ENCODE measurements around the gene NFATC1.

Gene NFATC1

DNA sequence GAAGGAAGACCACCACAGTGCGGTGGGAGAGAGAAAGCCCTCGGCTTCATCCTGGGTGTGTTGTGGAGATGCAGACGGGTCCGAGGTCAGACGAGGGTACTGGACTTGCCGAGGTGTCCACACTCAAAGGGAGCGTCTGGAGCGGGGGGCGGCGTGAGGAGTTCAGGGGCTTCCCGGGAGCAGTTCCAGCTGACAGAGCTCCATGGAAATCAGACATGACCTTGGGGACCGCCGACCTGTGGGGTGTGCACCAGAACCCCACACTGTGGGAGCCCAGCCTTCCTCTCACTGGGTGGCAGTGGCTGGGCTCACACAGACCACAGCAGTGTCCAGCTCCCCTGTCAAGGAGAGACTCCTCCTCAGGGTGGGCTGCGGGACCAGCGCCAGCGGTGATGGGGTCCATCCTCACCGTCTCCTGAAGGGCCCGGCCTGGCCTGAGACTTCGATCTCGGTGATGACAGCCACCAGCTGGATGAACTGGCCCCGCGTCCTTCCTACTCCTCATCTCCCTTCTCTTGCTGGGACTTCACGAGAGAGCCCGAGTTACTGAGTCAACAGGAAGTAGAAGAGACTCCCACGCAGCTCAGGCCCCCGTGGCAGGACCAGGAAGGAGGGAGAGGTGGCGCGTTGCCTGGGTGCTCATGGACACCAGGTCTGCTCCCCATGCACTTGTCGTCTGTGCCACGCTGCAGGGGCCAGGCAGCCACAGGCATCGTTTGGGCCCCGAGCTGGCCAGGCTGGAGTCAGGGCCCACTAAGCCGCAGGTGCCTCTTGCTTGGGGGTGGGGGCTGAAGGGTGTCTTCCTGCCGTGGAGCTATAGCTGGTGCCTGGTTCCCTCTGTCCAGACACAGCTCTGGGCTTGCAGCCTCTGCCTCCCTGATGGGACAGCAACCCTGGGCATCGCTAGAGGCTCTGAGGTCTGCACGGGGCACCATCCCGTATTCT lies 182.0 kb downstream of the NFATC1 start:
- no peak overlapping the region for H3K27ac ChIP-seq (ENCODE audit: low read length)
- H3K4me3 ChIP-seq (ENCODE audit: low read depth in 1 of 2, low read length in 2 of 2): no peak overlapping the region
- peaks cover 3 to 16% of the 10 kb centered on the region in 2 donors for H3K9me3 ChIP-seq (ENCODE audit: control insufficient read depth in 1 of 2, low read length in 2 of 2)
- peaks cover 0 to 2% of the 10 kb centered on the region in 2 donors for H3K36me3 ChIP-seq (ENCODE audit: control insufficient read depth in 1 of 2, insufficient read depth in 2 of 2, low read length in 2 of 2)
- no peaks in the 10 kb centered on the region for H3K27me3 ChIP-seq (ENCODE audit: low read depth, low read length)
- peaks cover 0 to 25% of the 10 kb centered on the region in 2 donors for H3K4me1 ChIP-seq (ENCODE audit: control insufficient read depth in 1 of 2, insufficient read depth in 2 of 2, low read length in 2 of 2)

DNA sequence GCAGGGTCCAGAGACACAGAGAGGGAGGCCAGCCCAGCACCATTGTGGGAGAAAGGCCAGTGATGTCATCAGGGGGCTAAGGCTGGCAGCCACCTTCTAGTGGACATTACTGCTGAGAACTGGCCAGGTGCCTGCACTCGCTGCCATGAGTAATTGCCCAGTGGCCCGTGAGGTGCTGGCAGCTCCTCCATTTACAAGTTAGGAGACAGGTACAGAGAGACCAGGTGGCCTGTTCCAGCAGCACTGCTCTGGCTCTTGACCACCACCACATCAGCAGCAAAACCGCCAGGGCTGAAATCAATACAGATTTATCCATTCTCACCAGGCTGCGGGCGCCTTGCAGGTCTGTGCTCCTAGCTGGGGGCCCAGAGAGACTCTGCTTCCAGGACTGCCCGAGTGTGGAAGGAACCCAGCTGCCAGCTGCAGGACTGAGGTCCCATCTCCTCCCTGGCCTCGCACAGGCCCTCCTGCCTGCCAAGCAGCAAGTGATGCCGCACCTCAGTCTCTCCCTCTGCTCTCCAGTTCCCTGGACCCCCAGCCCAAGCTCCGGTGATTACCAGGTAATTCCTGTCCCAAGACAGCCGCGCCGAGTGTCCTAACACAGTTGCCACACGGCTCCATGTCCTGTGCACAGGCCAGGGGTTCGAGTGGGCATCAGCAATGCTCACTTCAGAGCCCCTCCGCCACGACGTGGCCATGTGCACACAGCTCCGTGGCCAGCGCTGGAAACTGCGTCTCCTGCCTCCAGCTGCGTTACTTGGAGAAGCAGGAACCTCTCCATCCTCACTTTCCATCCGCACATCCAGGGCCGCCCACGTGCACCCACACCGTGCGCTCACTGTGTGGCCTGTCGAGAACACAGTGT lies 182.9 kb downstream of the NFATC1 start:
- Histone ChIP-seq H3K9me3 (ENCODE audit: control insufficient read depth in 1 of 2, low read length in 2 of 2) (peaks cover 0 to 7% of the 10 kb centered on the region in 2 donors), H3K36me3 (ENCODE audit: control insufficient read depth in 1 of 2, insufficient read depth in 2 of 2, low read length in 2 of 2) (no peaks in the 10 kb centered on the region), H3K4me3 (ENCODE audit: low read depth in 1 of 2, low read length in 2 of 2) (no peak overlapping the region), H3K4me1 (ENCODE audit: control insufficient read depth in 1 of 2, insufficient read depth in 2 of 2, low read length in 2 of 2) (peaks cover 0 to 25% of the 10 kb centered on the region in 2 donors), H3K27ac (ENCODE audit: low read length) (no peak overlapping the region), H3K27me3 (ENCODE audit: low read depth, low read length) (no peaks in the 10 kb centered on the region)
